ENCODE data around the gene TFPI2.

The TFPI2 gene

GRCh38 chr7:93895859-93896600, 5.5 kb upstream of the TFPI2 start:
- H3K9ac ChIP-seq (ENCODE audit: low read length), result no peak overlapping the region
- H3K18ac ChIP-seq (ENCODE audit: low read length), result no peak overlapping the region
- H3K9me3 ChIP-seq (ENCODE audit: insufficient read depth, low read depth, low read length), result no peaks in the 10 kb centered on the region
- no peak overlapping the region for H2AFZ ChIP-seq (ENCODE audit: insufficient read depth, low read length, poor library complexity)
- H3K27ac ChIP-seq (ENCODE audit: low read depth, low read length), result no peak overlapping the region
- H3K4ac ChIP-seq (ENCODE audit: low read depth, low read length), result no peak overlapping the region
- DNase-seq, result no peak
- no peak overlapping the region for H2AK5ac ChIP-seq (ENCODE audit: low read length)
- H4K8ac ChIP-seq (ENCODE audit: low read depth, low read length), result no peak overlapping the region
- H3K79me1 ChIP-seq (ENCODE audit: low read length), result no peaks in the 10 kb centered on the region
- H3K4me2 ChIP-seq (ENCODE audit: low read length), result no peak overlapping the region
- H4K12ac ChIP-seq (ENCODE audit: low read depth, low read length), result no peak overlapping the region
- H3K4me1 ChIP-seq (ENCODE audit: control insufficient read depth in 1 of 2, insufficient read depth in 2 of 2, low read length in 2 of 2), result no peaks in the 10 kb centered on the region
- no peak overlapping the region for H2BK120ac ChIP-seq (ENCODE audit: insufficient read depth, low read length, poor library complexity)
- no peak overlapping the region for H4K91ac ChIP-seq (ENCODE audit: low read depth, low read length)
- no peaks in the 10 kb centered on the region for H3K27me3 ChIP-seq (ENCODE audit: insufficient read depth, low read length)
- WGBS (ENCODE audit: extremely low coverage, insufficient coverage, insufficient read length), result no CpG with 5 or more reads among the region's 4 CpGs
- no peak overlapping the region for H3K4me3 ChIP-seq (ENCODE audit: low read depth, low read length)
- no peak overlapping the region for H3K14ac ChIP-seq (ENCODE audit: low read length)
- no peak overlapping the region for H2BK5ac ChIP-seq (ENCODE audit: low read depth, low read length, poor library complexity)
- no peaks in the 10 kb centered on the region for H3K36me3 ChIP-seq (ENCODE audit: control insufficient read depth in 1 of 2, insufficient read depth in 2 of 2, low read length in 2 of 2)
- H3K79me2 ChIP-seq (ENCODE audit: control insufficient read depth, insufficient read depth, low read length, poor library complexity), result no peaks in the 10 kb centered on the region
- H3K23ac ChIP-seq (ENCODE audit: low read length), result no peak overlapping the region
- no peak overlapping the region for H2BK12ac ChIP-seq (ENCODE audit: low read length)

- no peak overlapping the region for H3K4me2 ChIP-seq (ENCODE audit: low read length)
- H4K12ac ChIP-seq (ENCODE audit: low read depth, low read length), result no peak overlapping the region
- no CpG with 5 or more reads among the region's 3 CpGs for WGBS (ENCODE audit: extremely low coverage, insufficient coverage, insufficient read length)
- H4K8ac ChIP-seq (ENCODE audit: low read depth, low read length), result no peak overlapping the region
- H3K27ac ChIP-seq (ENCODE audit: low read depth, low read length), result no peak overlapping the region
- no peak overlapping the region for H2BK12ac ChIP-seq (ENCODE audit: low read length)
- H3K9me3 ChIP-seq (ENCODE audit: insufficient read depth, low read depth, low read length), result no peaks in the 10 kb centered on the region
- H3K23ac ChIP-seq (ENCODE audit: low read length), result no peak overlapping the region
- H2BK120ac ChIP-seq (ENCODE audit: insufficient read depth, low read length, poor library complexity), result no peak overlapping the region
- H2BK5ac ChIP-seq (ENCODE audit: low read depth, low read length, poor library complexity), result no peak overlapping the region
- H3K18ac ChIP-seq (ENCODE audit: low read length), result no peak overlapping the region
- no peak overlapping the region for H4K91ac ChIP-seq (ENCODE audit: low read depth, low read length)
- no peaks in the 10 kb centered on the region for H3K4me1 ChIP-seq (ENCODE audit: control insufficient read depth in 1 of 2, insufficient read depth in 2 of 2, low read length in 2 of 2)
- H3K4me3 ChIP-seq (ENCODE audit: low read depth, low read length), result no peak overlapping the region
- no peak overlapping the region for H3K9ac ChIP-seq (ENCODE audit: low read length)
- DNase-seq, result no peak
- H2AK5ac ChIP-seq (ENCODE audit: low read length), result no peak overlapping the region
- no peaks in the 10 kb centered on the region for H3K79me1 ChIP-seq (ENCODE audit: low read length)
- no peaks in the 10 kb centered on the region for H3K27me3 ChIP-seq (ENCODE audit: insufficient read depth, low read length)
- no peaks in the 10 kb centered on the region for H3K79me2 ChIP-seq (ENCODE audit: control insufficient read depth, insufficient read depth, low read length, poor library complexity)
- no peak overlapping the region for H3K14ac ChIP-seq (ENCODE audit: low read length)
- no peaks in the 10 kb centered on the region for H3K36me3 ChIP-seq (ENCODE audit: control insufficient read depth in 1 of 2, insufficient read depth in 2 of 2, low read length in 2 of 2)
- no peak overlapping the region for H3K4ac ChIP-seq (ENCODE audit: low read depth, low read length)
- no peak overlapping the region for H2AFZ ChIP-seq (ENCODE audit: insufficient read depth, low read length, poor library complexity)
Observed at GRCh38 chr7:93894966-93895640, 4.5 kb upstream of the TFPI2 start.

- Histone ChIP-seq H2BK120ac (ENCODE audit: insufficient read depth, low read length, poor library complexity) (no peak overlapping the region), H3K18ac (ENCODE audit: low read length) (no peak overlapping the region), H3K79me1 (ENCODE audit: low read length) (no peaks in the 10 kb centered on the region), H4K8ac (ENCODE audit: low read depth, low read length) (no peak overlapping the region), H3K23ac (ENCODE audit: low read length) (no peak overlapping the region), H4K91ac (ENCODE audit: low read depth, low read length) (no peak overlapping the region), H2BK12ac (ENCODE audit: low read length) (no peak overlapping the region), H2AFZ (ENCODE audit: insufficient read depth, low read length, poor library complexity) (no peak overlapping the region), H3K27ac (ENCODE audit: low read depth, low read length) (no peak overlapping the region), H2BK5ac (ENCODE audit: low read depth, low read length, poor library complexity) (no peak overlapping the region), H2AK5ac (ENCODE audit: low read length) (no peak overlapping the region), H4K12ac (ENCODE audit: low read depth, low read length) (no peak overlapping the region), H3K4me2 (ENCODE audit: low read length) (no peak overlapping the region), H3K36me3 (ENCODE audit: control insufficient read depth in 1 of 2, insufficient read depth in 2 of 2, low read length in 2 of 2) (no peaks in the 10 kb centered on the region), H3K27me3 (ENCODE audit: insufficient read depth, low read length) (no peaks in the 10 kb centered on the region), H3K4me1 (ENCODE audit: control insufficient read depth in 1 of 2, insufficient read depth in 2 of 2, low read length in 2 of 2) (no peaks in the 10 kb centered on the region), H3K79me2 (ENCODE audit: control insufficient read depth, insufficient read depth, low read length, poor library complexity) (no peaks in the 10 kb centered on the region), H3K4ac (ENCODE audit: low read depth, low read length) (no peak overlapping the region), H3K4me3 (ENCODE audit: low read depth, low read length) (no peak overlapping the region), H3K9me3 (ENCODE audit: insufficient read depth, low read depth, low read length) (no peaks in the 10 kb centered on the region), H3K14ac (ENCODE audit: low read length) (no peak overlapping the region), H3K9ac (ENCODE audit: low read length) (no peak overlapping the region)
- no CpG with 5 or more reads among the region's 1 CpG for WGBS (ENCODE audit: extremely low coverage, insufficient coverage, insufficient read length)
- no peak for DNase-seq
Observed at GRCh38 chr7:93894426-93894825, 3.9 kb upstream of the TFPI2 start.

- Histone ChIP-seq H2BK5ac (ENCODE audit: low read depth, low read length, poor library complexity) (no peak overlapping the region), H2BK12ac (ENCODE audit: low read length) (no peak overlapping the region), H3K14ac (ENCODE audit: low read length) (no peak overlapping the region), H3K27ac (ENCODE audit: low read depth, low read length) (no peak overlapping the region), H3K9me3 (ENCODE audit: insufficient read depth, low read depth, low read length) (no peaks in the 10 kb centered on the region), H3K4me1 (ENCODE audit: control insufficient read depth in 1 of 2, insufficient read depth in 2 of 2, low read length in 2 of 2) (no peaks in the 10 kb centered on the region), H3K27me3 (ENCODE audit: insufficient read depth, low read length) (no peaks in the 10 kb centered on the region), H2AK5ac (ENCODE audit: low read length) (no peak overlapping the region), H3K36me3 (ENCODE audit: control insufficient read depth in 1 of 2, insufficient read depth in 2 of 2, low read length in 2 of 2) (no peaks in the 10 kb centered on the region), H3K4me3 (ENCODE audit: low read depth, low read length) (peak overlapping the region; percentile 68), H2AFZ (ENCODE audit: insufficient read depth, low read length, poor library complexity) (peak overlapping the region; percentile 72), H3K4ac (ENCODE audit: low read depth, low read length) (no peak overlapping the region), H4K8ac (ENCODE audit: low read depth, low read length) (no peak overlapping the region), H4K12ac (ENCODE audit: low read depth, low read length) (no peak overlapping the region), H3K18ac (ENCODE audit: low read length) (no peak overlapping the region), H3K9ac (ENCODE audit: low read length) (peak overlapping the region; percentile 54), H4K91ac (ENCODE audit: low read depth, low read length) (no peak overlapping the region), H3K79me2 (ENCODE audit: control insufficient read depth, insufficient read depth, low read length, poor library complexity) (no peaks in the 10 kb centered on the region), H3K4me2 (ENCODE audit: low read length) (peak overlapping the region; percentile 87), H2BK120ac (ENCODE audit: insufficient read depth, low read length, poor library complexity) (no peak overlapping the region), H3K23ac (ENCODE audit: low read length) (no peak overlapping the region), H3K79me1 (ENCODE audit: low read length) (no peaks in the 10 kb centered on the region)
- DNase-seq, result peak; percentile 32 to 57
- no CpG with 5 or more reads among the region's 28 CpGs for WGBS (ENCODE audit: extremely low coverage, insufficient coverage, insufficient read length)
Observed at GRCh38 chr7:93890041-93890463, 501 bp downstream of the TFPI2 start.

Measured in trophoblast cell (in vitro differentiated cells and primary cell).